NCI-H345 treated with DMSO at 0.1 percent for 48 hours (cell line): Measurements from ENCODE around the gene LAMB4.

Source experiments
- DNase-seq: peaks from one replicate; lab custom pipeline; 2025; ENCODE audit not compliant: unreplicated experiment; lab: John Stamatoyannopoulos, UW

LAMB4 gene

GRCh38 chr7:108083980-108084379 is 46.2 kb downstream of the LAMB4 start:
- no peak for DNase-seq

- no peak for DNase-seq
Measured at GRCh38 chr7:108079648-108080591, 50.2 kb downstream of the LAMB4 start.

GRCh38 chr7:108079276-108079647 is 50.9 kb downstream of the LAMB4 start:
- no peak for DNase-seq

DNA sequence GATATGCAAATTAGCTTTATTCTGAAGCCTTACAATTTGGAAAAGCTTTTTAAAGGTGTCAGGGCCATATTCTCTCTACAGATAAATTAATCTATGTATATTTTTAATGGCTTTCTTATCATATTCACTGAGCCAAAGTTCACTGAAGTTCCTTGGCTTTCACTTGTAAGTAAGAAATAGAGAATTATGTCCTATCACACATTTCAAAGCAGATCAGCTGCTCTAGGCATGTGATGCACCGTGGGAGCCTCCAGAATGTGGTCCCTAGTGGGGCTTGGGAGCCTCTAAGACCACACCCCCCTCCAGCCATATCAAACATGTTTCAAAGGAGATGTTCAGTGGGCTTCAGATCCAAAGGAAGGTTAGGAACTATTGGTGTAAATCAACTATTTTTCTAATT is 51.5 kb downstream of the LAMB4 start:
- no peak for DNase-seq

DNA sequence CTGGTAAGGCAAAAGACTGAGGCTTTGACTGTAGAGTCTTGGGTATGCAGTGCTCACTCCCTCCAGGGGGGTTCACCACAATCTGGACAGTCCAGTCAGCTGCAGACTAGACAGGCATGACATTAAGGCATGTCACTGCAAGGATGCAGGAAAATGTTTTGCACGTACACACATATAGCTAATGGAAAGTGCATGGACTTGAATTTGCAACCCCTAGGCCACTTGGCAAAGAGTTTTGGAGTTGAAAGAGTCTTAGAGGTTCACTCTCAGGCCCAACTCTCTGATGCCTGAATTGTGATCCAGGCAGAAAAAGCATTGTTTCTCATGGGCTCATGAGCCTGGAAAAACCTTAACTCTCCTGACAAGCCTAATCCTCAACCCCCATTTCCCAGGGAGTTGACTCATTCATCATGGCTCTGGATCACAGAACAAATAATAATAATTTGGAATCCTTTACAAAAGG is 51.9 kb downstream of the LAMB4 start:
- no peak for DNase-seq

DNA sequence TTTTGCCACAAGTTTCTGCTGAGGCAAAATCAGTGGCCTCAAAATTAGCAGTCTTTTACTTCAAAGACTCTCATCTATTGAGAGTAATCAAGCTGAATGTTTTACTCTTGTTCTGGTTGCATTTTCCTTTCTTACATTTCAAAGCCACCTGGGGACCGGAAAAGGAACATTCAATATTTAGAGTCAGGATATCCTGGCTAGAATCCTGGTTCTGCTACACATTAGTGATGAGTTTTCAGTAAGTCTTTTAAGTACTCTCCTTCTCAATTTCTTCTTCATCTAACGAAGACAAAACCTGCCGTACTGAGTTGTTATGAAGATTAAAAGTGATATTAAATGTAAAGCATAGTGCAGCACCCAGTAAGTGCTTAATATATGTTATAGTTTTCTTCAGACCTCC is 52.5 kb downstream of the LAMB4 start:
- DNase-seq, result no peak

- no peak for DNase-seq
Measured at GRCh38 chr7:108076156-108076555, 54.0 kb downstream of the LAMB4 start.

- no peak for DNase-seq
Measured at GRCh38 chr7:108073305-108074070, 56.7 kb downstream of the LAMB4 start.

DNA sequence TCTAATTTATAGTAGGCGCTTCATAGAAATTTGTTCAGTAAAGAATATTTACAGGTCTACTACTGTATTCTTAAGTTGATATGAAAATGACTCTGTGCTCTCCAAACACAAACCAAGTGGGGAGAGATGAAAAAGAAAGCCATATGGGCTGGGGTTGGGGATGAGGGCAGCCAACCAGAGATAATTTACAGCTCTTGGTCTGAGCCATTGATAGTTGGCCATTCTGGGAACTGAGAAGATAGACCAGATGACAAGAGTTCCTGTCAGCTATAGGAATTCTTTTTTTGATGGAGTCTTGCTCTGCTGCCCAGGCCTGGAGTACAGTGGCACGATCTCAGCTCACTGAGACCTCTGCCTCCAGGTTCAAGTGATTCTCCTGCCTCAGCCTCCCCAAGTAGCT is 57.4 kb downstream of the LAMB4 start:
- DNase-seq, result no peak

DNA sequence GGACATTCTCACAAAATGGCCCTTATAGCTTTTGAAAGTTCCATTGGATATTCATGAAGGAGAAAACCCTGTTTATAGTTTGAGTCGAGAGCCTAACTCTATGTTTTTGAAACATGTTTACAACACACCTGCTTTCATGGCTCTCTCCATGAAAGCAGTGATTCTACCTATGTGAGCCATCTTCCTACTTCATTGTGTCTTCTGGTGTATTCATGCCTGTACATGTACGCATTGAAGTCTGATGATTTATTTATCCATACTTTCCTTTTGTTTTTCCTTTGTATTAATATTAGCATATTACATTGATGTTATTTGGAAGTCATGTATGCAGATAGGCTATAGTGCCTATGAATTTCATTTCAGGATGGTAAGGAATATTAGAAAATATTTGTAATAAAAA is 58.0 kb downstream of the LAMB4 start:
- DNase-seq, result no peak

- DNase-seq, result no peak
Measured at GRCh38 chr7:108071551-108071950, 58.6 kb downstream of the LAMB4 start.

GRCh38 chr7:108069646-108070045 is 60.5 kb downstream of the LAMB4 start:
- no peak for DNase-seq

DNA sequence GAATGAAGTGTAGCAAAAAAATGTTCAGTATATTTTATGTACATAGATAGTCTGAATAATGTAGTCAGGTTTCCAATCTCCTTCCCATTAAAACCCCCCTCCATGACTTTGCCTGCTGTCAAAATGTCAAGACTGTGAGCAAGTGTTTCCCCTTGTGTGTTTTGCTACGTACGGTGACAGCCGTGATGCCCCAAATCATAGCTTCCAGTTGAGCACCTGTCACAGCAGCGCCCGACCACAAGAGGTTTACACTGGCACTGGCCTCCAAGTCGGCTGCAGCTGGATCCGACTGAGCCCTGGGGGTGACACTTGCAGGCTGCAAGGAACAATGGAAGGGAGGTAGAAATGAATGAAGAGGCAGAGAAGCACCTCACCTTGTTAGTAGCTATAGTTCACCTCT is 62.3 kb downstream of the LAMB4 start:
- peak; percentile 73 for DNase-seq

DNA sequence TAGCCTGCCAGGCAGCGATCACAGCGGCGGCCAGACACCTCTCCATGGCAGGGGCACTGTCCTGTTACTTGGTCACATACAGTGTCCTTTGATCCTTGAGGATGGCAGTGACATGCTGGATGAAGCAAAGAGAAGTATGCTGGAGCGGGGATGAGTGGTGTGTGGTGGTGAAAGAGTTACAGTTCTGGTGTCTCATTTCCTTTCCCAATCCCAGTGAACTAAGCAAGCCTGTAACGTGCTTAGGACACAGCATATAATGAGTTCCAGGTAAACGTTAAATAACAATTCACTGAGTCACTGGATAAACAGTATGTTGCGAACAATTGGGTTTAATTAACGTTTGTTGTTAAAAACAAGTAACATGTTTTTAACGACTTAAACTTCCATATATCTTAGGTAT is 63.7 kb downstream of the LAMB4 start:
- DNase-seq, result no peak

GRCh38 chr7:108063520-108063933 is 66.6 kb downstream of the LAMB4 start:
- DNase-seq, result no peak

- no peak for DNase-seq
Measured at GRCh38 chr7:108062250-108063014, 67.7 kb downstream of the LAMB4 start.

- no peak for DNase-seq
Measured at GRCh38 chr7:108059526-108059925, 70.6 kb downstream of the LAMB4 start.

DNA sequence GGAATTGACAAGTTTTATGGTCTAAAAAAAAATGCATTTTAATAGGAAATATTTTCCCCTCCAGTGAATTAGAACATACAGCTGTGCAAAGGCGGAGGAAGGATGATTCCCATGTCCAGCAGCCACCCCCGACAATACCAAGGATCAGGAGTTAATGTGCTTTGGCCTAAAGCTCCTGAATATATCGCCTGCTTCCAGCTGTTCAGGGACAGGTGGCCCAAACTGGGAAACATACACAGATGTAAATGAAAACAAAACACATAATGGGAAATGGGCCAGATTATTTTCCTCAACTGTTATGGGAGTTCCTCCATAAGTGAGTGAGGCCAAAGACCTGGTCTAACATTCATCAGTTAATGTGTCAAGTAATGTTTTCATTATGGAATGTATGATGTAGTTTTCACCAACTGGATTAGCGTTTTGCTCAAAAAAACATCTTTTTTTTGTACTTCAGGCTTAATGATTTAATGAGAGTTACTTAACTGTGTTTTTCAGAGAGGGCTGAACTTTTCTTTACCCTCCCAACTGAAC is 72.1 kb downstream of the LAMB4 start:
- DNase-seq, result no peak

DNA sequence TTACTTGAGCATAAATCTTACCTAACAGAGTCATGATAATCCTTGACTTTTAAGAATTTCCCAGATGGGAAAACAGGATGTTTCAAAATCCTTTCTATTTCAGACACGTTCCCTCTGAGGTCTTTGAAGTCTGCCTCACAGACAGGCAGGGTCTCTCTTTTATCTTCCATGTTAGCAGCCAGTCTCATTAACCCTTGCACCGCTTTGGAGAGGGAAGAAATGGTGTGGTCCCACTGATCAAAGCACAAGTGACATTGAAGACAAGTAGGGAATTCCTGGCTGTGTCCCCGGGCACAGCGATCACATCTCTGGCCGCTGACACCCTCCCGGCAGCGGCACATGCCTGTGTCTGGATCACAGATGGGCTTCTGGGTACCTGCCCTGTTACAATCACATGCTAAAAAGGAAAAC is 74.5 kb downstream of the LAMB4 start:
- DNase-seq, result no peak

DNA sequence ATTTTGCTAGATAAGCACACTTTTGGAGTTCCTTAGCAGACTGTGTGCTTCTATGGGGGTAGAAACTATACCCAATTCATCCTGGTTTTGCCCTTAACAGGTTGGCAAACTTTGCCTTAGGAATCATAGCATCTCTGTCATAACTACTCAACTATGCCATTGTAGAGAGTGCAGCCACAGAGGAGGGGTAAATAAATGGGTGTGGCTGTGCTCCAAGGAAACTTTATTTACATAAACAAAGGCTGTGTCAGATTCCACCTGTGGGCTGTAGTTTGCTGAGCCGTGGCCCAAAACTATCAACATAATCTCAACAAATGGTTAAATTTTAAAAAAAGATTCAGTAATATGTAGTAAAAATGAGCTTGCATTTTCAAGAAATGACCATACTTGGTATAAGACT is 75.6 kb downstream of the LAMB4 start:
- DNase-seq, result no peak

- no peak for DNase-seq
Measured at GRCh38 chr7:108053250-108053649, 76.9 kb downstream of the LAMB4 start.
